ENCODE data around the gene CENPK.

GRCh38 chr5:65588694-65589093 is 25.7 kb upstream of the CENPK start:
- TF ChIP-seq YY1 (IDR thresholded peaks at IDR 0.05; ENCODE audit: insufficient read depth, insufficient read length) = no peak
- TF ChIP-seq SUZ12 (IDR thresholded peaks at IDR 0.05; ENCODE audit: extremely low read depth, insufficient read depth, insufficient read length) = no peak
- TF ChIP-seq ZNF274 (IDR thresholded peaks at IDR 0.05; ENCODE audit: low read depth, low read length) = no peak

Data from NT2/D1 (cell line).